Measurements from ENCODE around the gene SLC22A17. TPM values are rescaled to one million over a fixed set of nuclear protein-coding genes. Genes with fewer than 3 reads are reported as not detected.

SLC22A17 gene
- total and polyA plus RNA-seq, 10 donors, result 5.1 to 13.7 (median 7.7) TPM

DNA sequence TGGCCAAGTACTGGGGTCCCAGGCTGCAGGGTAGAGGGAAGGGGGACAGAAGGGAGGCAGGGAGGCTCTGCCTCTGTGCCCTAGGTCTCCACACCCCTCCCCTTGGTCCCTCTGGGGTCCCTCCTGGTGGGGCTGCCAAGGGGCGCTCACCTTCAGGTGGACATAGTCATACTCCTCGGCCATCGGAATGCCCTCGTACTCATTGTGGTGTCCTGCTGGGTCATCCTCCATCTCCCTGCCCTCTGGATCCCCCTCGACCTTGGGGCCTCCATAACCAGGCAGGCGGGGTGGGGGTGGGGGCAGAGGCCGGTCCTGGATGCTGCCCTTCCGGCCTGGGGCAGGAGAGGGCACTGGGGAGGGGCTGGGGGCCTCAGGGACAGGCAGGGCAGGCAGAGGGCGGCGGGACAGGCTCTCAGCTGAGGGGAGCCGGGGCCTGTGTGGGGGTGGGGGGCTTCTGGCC lies 6.5 kb upstream of the SLC22A17 start:
- Histone ChIP-seq H3K27ac (no peak overlapping the region), H3K4me1 (no peaks in the 10 kb centered on the region), H3K9me3 (no peaks in the 10 kb centered on the region), H3K4me3 (no peak overlapping the region), H3K27me3 (replicated peaks in 1 of 7) (peaks cover 0 to 64% (median 4%) of the 10 kb centered on the region in 7 donors), H3K36me3 (peaks cover 0 to 12% (median 0%) of the 10 kb centered on the region in 6 donors)
- intact Hi-C loops (cut with DNase I; ENCODE audit: low total_unique reads), result no loop called here
- DNase-seq, result peak; percentile 44
- 74 to 91% (median 81%) methylated on average over 7 to 11 of the region's 11 CpGs for WGBS, 5 donors
- TF ChIP-seq POLR2A (IDR thresholded peaks at IDR 0.05), result no peak
- TF ChIP-seq, protein P1, sequence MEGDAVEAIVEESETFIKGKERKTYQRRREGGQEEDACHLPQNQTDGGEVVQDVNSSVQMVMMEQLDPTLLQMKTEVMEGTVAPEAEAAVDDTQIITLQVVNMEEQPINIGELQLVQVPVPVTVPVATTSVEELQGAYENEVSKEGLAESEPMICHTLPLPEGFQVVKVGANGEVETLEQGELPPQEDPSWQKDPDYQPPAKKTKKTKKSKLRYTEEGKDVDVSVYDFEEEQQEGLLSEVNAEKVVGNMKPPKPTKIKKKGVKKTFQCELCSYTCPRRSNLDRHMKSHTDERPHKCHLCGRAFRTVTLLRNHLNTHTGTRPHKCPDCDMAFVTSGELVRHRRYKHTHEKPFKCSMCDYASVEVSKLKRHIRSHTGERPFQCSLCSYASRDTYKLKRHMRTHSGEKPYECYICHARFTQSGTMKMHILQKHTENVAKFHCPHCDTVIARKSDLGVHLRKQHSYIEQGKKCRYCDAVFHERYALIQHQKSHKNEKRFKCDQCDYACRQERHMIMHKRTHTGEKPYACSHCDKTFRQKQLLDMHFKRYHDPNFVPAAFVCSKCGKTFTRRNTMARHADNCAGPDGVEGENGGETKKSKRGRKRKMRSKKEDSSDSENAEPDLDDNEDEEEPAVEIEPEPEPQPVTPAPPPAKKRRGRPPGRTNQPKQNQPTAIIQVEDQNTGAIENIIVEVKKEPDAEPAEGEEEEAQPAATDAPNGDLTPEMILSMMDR (IDR thresholded peaks at IDR 0.05 in 8 of 11, conservative IDR thresholded peaks at IDR 0.05 in 3 of 11), result no peak
- TF ChIP-seq POLR2AphosphoS5 (IDR thresholded peaks at IDR 0.05), result no peak

DNA sequence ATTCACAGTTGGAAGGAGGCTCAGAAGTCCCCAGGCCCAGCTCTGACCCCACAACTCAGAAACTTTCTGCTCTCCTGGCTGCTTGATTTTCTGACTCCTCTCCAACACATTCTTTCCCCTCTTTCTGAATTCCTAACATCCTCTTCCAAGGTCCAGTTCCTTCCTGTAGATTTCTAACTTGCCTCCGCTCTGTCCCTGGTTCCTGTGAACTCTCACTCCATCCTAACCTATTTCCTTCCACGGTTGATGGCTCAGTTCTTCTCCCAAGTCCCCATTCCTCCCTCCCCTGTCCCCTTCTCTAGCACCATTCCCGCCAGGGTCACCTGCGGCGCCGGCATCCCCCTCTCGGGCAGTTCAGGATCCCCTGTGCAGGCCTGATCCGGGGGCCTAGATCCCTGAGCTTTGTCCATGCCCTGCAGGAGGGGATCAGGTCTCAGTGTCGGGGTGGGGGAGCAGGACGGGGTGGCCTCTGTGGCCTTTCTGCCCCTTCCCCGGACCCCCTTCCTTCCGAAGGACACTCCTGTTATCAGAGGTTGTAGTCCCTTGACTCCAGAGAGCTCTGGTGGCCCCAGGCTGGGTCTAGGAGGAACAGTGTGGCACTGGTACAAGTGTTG lies 6.0 kb upstream of the SLC22A17 start:
- H3K4me1 ChIP-seq, result no peaks in the 10 kb centered on the region
- intact Hi-C loops (cut with DNase I; ENCODE audit: low total_unique reads), result no loop called here
- no peak overlapping the region for H3K4me3 ChIP-seq
- peak; percentile 45 for DNase-seq
- peaks cover 0 to 12% (median 0%) of the 10 kb centered on the region in 6 donors for H3K36me3 ChIP-seq
- TF ChIP-seq POLR2A (IDR thresholded peaks at IDR 0.05) (no peak), POLR2AphosphoS5 (IDR thresholded peaks at IDR 0.05) (no peak)
- TF ChIP-seq, protein P1 (IDR thresholded peaks at IDR 0.05 in 8 of 11, conservative IDR thresholded peaks at IDR 0.05 in 3 of 11), result no peak
- no peaks in the 10 kb centered on the region for H3K9me3 ChIP-seq
- peaks cover 0 to 64% (median under 1%) of the 10 kb centered on the region in 7 donors for H3K27me3 ChIP-seq (replicated peaks in 1 of 7)
- WGBS, 5 donors, result 75 to 90% (median 88%) methylated on average over 11 to 12 of the region's 12 CpGs
- H3K27ac ChIP-seq, result no peak overlapping the region

DNA sequence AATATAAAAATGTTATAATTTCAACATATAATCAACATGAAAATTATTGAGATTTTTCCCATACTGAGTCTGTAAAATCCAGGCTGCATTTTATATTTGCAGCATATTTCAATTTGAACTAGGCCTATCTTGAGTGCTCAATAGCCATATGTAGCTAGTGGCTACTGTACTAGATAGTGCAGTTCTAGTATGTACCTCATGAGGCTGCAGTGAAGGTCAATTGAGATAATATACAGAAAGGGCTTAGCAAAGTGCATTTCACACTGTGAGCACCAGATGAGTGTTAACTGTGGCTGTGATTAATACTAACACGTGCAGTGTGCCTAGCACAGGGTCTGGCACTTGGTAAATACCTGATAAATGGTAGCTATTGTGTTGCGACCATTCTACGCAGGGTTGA lies 5.4 kb upstream of the SLC22A17 start:
- no peak overlapping the region for H3K4me3 ChIP-seq
- intact Hi-C loops (cut with DNase I; ENCODE audit: low total_unique reads), result no loop called here
- H3K9me3 ChIP-seq, result no peaks in the 10 kb centered on the region
- peaks cover 0 to 3% (median under 1%) of the 10 kb centered on the region in 6 donors for H3K4me1 ChIP-seq
- TF ChIP-seq, protein P1 (IDR thresholded peaks at IDR 0.05 in 8 of 11, conservative IDR thresholded peaks at IDR 0.05 in 3 of 11), result no peak
- TF ChIP-seq POLR2A (IDR thresholded peaks at IDR 0.05) (no peak), POLR2AphosphoS5 (IDR thresholded peaks at IDR 0.05) (no peak)
- no peak for DNase-seq
- WGBS, 5 donors, result 76 to 91% (median 85%) methylated on average over 3 of the region's 3 CpGs
- H3K36me3 ChIP-seq, result peaks cover 0 to 12% (median 0%) of the 10 kb centered on the region in 6 donors
- no peak overlapping the region for H3K27ac ChIP-seq
- H3K27me3 ChIP-seq (replicated peaks in 1 of 7), result peaks cover 0 to 64% (median 7%) of the 10 kb centered on the region in 7 donors

DNA sequence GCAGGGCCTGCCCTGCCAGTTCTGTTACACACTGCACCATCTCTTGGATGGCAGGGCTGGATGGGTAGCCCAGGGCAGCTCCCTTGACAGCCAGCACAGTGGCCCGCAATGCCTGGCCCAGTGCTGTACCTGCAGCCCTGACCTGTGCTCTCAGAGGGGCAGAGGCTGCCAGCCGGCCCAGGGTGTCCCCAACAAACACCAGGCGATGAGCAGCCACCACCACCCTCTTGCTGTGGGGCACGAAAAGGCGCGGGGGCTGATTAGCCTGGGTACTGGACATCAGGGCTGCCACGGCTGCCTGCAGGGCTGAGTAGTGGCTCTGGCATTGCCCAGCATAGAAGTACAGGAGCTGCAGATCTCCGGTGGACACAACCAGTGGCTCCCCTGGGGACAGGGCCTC lies 4.6 kb upstream of the SLC22A17 start:
- DNase-seq, result peak; percentile 59
- no peak overlapping the region for H3K27ac ChIP-seq
- peaks cover 0 to 12% (median 0%) of the 10 kb centered on the region in 6 donors for H3K36me3 ChIP-seq
- 84 to 90% (median 87%) methylated on average over 8 of the region's 8 CpGs for WGBS, 5 donors
- H3K4me3 ChIP-seq, result no peak overlapping the region
- TF ChIP-seq POLR2AphosphoS5 (IDR thresholded peaks at IDR 0.05), result no peak
- no peak for TF ChIP-seq POLR2A (IDR thresholded peaks at IDR 0.05)
- TF ChIP-seq, protein P1 (IDR thresholded peaks at IDR 0.05 in 8 of 11, conservative IDR thresholded peaks at IDR 0.05 in 3 of 11), result no peak
- peaks cover 0 to 11% (median 8%) of the 10 kb centered on the region in 6 donors for H3K4me1 ChIP-seq
- peaks cover 0 to 68% (median 12%) of the 10 kb centered on the region in 7 donors for H3K27me3 ChIP-seq (replicated peaks in 1 of 7)
- H3K9me3 ChIP-seq, result no peaks in the 10 kb centered on the region
- intact Hi-C loops (cut with DNase I; ENCODE audit: low total_unique reads), result no loop called here
